ENCODE data around the gene PRKX. TPM values are rescaled to one million over a fixed set of nuclear protein-coding genes. Genes with fewer than 3 reads are reported as not detected.
A peak's percentile ranks its signal among the peaks of the same experiment; 100 is the strongest.
"Not testable (repeated sequence)": the region's sequence is repeated elsewhere in the genome, so short reads cannot be mapped to it uniquely, and the experiment has no call there.

The PRKX gene
- total RNA-seq, 1 donor from 2014 or later = 57.6 TPM

GRCh38 chrX:3582451-3582850 lies 131.0 kb downstream of the PRKX start:
- DNase-seq (ENCODE audit: low read depth) = no peak

- no peak for DNase-seq (ENCODE audit: low read depth)
Measured at GRCh38 chrX:3581609-3582108, 131.8 kb downstream of the PRKX start.

- no peak for DNase-seq (ENCODE audit: low read depth)
Measured at GRCh38 chrX:3577551-3577950, 135.9 kb downstream of the PRKX start.

GRCh38 chrX:3576886-3577501 lies 136.5 kb downstream of the PRKX start:
- peak; percentile 89 for DNase-seq (ENCODE audit: low read depth)

GRCh38 chrX:3567686-3568085 lies 145.8 kb downstream of the PRKX start:
- no peak for DNase-seq (ENCODE audit: low read depth)

GRCh38 chrX:3563451-3563850 lies 150.0 kb downstream of the PRKX start:
- DNase-seq (ENCODE audit: low read depth) = no peak

GRCh38 chrX:3560010-3560409 lies 153.4 kb downstream of the PRKX start:
- DNase-seq (ENCODE audit: low read depth) = not testable (repeated sequence)

Measured in myocyte (in vitro differentiated cells).